Astrocyte of the spinal cord (primary cell): ENCODE results near the gene GRIN2A.
A peak's percentile ranks its signal among the peaks of the same experiment; 100 is the strongest.

Source experiments
- DNase-seq: peaks from one replicate; pipeline ENCODE4 v3.0.0; 2011; ENCODE audit warnings: low read depth, low spot score
- H3K4me3 ChIP-seq: 2 replicates; pipeline ENCODE4 v1.5.1; 2011; ENCODE audit warnings: low read depth, mild to moderate bottlenecking, low read length, moderate library complexity
- CTCF ChIP-seq: IDR thresholded peaks from 2 replicates; pipeline ENCODE4 v1.5.1; 2012; ENCODE audit warnings: low read depth, mild to moderate bottlenecking, low read length, inconsistent platforms
- in situ Hi-C: cut with HindIII; loops from 2 replicates; pipeline ENCODE4 v1.10.0; 2017; ENCODE audit warnings: low sequenced_read_pairs

Gene GRIN2A

DNA sequence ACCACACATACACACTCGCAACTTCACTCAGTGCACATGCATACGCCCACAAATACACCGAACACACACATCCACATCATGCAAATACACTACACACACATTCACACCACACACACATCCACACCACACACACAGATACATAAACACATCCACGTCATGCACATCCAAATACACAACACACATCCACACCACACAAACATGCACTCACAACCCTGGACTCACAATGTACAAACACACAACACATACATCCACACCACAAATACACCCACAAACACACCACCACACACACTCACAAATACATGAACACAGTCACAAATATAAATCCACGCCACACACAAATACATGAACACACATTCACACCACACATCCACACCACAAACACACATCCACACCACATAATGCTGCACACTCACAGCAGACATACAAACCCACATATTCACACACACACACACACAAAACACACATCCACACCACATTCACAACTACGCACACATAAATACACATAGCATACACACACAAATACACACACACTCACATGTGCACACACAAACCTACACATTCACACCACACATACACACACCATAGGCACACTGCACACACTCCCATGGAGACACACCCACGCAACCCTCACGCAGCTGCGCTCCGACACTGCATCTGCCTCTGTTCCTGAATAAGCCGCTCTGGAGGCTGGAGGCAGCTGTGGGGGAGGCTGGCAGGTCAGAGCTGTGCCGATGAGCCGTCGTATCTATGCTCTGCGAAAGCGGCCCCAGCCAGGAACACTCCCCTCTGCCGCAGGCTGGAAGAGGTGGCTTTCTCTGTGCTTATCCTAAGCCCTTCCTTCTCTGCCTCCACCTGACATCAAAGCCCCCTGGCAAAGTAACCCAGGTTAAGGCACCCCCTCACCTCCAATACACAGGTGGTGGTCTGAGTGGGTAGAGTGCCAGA is 141.8 kb downstream of the GRIN2A start:
- in situ Hi-C loops = no loop called here
- DNase-seq = no peak
- TF ChIP-seq CTCF = no peak

DNA sequence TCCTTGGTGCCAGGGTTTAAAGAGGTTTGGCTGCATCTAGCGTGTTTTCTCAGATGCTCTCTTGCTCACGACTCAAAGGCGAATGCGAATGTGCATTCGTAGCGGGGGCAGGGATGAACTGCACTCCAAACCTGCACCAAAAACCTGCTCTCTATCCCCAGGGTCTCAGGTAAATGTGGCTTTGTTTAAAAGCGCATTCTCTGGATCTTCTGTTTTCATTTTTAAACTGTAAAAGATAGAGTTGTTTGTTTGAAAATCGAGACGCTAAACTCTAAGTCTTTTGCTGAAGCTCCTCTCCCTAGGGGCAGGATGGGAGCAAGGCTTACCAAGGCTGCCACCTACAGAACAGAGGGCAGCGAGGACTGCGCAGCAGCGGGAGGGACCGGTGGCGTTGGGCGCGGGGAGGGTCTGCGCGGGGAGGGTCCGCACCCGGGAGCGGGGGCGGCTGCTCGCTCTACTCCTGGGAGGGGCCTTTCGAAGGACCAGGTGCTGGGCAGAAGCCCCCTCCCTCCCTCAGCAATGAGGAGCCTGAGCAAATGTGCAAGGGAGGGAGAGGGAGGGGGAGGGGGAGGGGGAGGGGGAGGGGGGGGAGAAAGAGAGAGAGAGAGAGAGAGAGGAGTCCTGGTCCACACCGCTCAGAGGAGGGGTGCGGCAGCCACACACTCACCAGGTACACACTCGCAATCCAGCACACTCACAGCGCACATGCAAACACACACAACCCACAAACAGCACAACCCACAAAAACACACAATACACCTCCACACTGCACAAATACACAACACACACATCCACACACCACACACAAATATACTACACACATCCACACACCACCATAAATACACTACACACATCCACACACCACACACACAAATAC is 142.8 kb downstream of the GRIN2A start:
- DNase-seq = peak; percentile 23
- TF ChIP-seq CTCF = no peak
- H3K4me3 ChIP-seq = no peak overlapping the region
- in situ Hi-C loops = no loop called here

More for the DNA sequence above, 141.8 kb downstream of the GRIN2A start:
- H3K4me3 ChIP-seq = no peak overlapping the region

- DNase-seq = no peak
- no peak overlapping the region for H3K4me3 ChIP-seq
- in situ Hi-C loops = no loop called here
- TF ChIP-seq CTCF = no peak
These were observed 144.5 kb downstream of the GRIN2A start for GRCh38 chr16:10037751-10038150.

- no peak for DNase-seq
- H3K4me3 ChIP-seq = no peak overlapping the region
- no peak for TF ChIP-seq CTCF
- in situ Hi-C loops = no loop called here
These were observed 145.3 kb downstream of the GRIN2A start for GRCh38 chr16:10036956-10037355.

DNA sequence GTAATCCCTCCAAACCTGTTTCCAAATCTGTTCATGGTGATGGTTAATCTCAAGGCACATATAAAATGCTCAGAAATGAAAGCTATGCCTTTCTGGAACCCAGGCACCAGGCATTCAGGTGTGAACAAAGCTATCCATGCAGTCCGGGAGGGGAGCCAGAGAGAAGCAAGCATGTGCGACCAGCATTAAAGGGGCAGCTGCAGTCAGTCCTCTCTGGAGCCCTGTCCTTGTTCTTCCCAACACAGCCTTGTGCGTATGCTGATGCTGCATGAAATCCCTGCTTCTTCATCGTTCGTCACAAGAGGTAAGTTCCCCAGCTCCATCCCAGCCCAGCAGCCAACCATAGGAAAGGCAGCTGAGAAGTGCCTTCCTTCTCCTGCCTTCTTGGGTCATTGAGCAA is 148.7 kb downstream of the GRIN2A start:
- no peak overlapping the region for H3K4me3 ChIP-seq
- no peak for DNase-seq
- in situ Hi-C loops = no loop called here
- TF ChIP-seq CTCF = no peak

GRCh38 chr16:10031955-10032354 is 150.3 kb downstream of the GRIN2A start:
- in situ Hi-C loops = no loop called here
- H3K4me3 ChIP-seq = no peak overlapping the region
- no peak for DNase-seq
- no peak for TF ChIP-seq CTCF
